NCI-H526 (cell line): Measurements from ENCODE around the gene ZNF148.
A peak's percentile ranks its signal among the peaks of the same experiment; 100 is the strongest.
"Not testable (repeated sequence)": the region's sequence is repeated elsewhere in the genome, so short reads cannot be mapped to it uniquely, and the experiment has no call there.

Experiments used
- DNase-seq, 2 experiments: peaks; one replicate each; lab custom pipeline; 2025; lab: John Stamatoyannopoulos, UW

The ZNF148 gene, protein sequence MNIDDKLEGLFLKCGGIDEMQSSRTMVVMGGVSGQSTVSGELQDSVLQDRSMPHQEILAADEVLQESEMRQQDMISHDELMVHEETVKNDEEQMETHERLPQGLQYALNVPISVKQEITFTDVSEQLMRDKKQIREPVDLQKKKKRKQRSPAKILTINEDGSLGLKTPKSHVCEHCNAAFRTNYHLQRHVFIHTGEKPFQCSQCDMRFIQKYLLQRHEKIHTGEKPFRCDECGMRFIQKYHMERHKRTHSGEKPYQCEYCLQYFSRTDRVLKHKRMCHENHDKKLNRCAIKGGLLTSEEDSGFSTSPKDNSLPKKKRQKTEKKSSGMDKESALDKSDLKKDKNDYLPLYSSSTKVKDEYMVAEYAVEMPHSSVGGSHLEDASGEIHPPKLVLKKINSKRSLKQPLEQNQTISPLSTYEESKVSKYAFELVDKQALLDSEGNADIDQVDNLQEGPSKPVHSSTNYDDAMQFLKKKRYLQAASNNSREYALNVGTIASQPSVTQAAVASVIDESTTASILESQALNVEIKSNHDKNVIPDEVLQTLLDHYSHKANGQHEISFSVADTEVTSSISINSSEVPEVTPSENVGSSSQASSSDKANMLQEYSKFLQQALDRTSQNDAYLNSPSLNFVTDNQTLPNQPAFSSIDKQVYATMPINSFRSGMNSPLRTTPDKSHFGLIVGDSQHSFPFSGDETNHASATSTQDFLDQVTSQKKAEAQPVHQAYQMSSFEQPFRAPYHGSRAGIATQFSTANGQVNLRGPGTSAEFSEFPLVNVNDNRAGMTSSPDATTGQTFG

DNA sequence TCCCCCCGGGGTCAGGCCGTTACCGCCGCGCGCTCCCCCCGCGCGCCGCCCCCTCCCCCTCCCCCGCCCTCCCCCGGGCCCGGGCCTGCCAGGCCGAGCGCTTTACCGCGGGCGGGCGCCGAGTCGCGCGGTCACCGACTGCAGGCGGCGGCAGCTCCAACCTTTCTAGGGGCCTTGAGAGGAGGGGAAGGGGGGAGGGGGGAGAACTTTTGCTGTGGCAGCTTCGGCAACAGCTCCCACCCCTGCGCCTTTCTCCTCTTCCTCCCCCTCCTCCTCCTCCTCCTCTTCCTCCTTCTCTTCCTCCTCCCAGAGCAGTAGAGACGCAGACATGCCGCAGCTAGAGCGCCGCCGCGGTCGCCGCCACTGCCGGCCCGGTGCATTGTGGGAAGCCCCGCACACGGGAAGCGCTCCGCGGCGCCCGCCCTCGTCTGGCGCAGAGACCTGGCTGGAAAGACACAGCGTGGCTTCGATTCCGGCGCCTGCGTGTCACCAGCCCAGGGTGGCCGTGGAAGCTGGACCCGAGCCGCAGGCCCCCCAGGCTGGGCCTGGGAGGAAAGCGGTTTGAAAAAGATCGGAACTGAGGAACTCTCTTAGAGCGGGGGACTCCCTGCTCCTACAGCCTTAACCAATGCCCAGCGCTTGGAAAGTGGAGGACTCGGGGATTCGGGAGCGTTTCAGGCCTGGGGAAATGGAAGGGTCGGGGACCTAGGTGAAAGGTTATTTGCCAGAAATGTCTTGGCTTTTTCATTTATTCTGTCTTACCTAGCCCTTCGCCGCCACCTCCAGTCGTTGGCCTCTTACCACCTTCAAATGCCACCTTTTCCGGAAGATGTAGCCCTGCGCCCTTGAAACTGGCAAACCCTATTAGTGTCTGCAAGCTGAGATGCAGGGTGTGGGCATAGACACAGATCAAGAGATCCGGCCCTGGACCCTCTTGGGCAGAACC, at the start of gene ZNF148:
Gene ZNF148, minus strand, starts transcription at position 330 of the 946 bp plus-strand sequence. CDS start 61,685 bp downstream, outside the sequence.
- peak; percentile 70 to 92 for DNase-seq

- no peak for DNase-seq
These were observed 43.2 kb upstream of the ZNF148 start for GRCh38 chr3:125418306-125418705.

DNA sequence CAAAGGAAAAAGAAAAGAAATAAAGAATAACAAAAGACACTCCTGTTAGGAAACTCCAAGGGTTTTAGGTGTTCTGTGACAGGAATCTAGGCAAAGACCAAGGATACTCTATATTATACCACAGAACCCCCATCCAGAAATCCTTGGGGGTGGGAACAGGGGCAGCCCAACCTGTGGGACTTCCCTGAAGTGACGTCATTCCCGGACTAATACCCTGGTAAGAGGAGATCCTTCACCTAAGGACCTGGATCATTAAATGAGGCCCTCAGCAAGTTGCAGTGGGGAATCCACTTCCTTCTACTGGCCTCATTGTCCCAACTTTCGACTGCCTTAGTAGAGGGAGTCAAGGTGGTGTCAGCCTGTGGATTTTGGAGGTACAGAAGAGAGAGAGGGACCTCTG, 41.1 kb upstream of the ZNF148 start:
- no peak for DNase-seq

DNA sequence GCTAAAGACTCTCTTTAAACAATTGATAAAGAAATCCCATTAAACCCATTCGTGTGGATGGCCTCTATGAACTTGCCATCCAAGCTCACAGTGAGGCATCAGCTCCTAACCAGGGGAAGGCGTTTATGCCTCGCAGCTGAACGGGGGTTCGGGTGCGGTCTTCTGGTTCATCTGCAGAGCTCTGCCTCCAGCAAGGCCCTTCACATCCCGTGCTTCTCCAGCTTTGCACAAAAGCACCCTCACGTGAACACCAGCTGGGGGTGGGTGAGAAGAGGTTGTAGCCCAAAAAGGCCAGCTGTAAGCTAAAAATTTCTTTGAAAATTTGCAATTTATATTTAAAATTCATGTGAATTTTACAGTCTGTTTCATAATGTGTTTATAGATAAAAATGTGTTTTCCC, 39.5 kb upstream of the ZNF148 start:
- no peak for DNase-seq

- no peak for DNase-seq
These were observed 35.8 kb upstream of the ZNF148 start for GRCh38 chr3:125410922-125411321.

DNA sequence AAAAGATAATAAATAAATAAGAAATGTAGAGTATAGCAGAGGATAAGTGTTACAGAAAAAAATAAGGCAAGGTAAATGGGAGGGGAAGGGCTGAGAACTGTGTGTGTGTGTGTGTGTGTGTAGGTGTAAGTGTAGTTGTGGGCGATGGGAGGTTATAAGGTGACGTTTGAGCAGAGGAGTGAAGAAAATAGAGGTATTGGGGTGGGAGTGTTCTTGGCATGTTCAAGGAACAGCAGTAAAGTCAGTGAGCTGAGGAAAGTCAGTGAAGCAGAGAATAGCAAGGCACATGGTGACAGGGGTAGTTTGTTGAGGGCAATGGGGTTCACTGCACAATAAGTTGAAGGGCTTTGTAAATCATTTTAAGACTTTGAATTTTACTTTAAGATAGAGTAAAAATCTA, 30.9 kb upstream of the ZNF148 start:
- DNase-seq: no peak

DNA sequence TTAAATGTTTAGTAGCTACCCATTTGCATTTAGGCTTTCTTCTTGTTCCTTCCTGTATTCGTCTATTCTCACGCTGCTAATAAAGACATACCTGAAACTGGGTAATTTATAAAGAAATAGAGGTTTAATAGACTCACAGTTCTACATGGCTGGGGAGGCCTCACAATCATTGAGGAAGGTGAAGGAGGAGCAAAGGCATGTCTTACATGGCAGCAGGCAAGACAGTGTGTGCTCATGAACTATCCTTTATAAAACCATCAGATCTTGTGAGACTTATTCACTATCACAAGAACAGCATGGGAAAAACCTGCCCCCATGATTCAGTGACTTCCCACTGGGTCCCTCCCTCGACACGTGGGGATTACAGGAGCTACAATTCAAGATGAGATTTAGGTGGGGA, 30.4 kb upstream of the ZNF148 start:
- not testable (repeated sequence) for DNase-seq

DNA sequence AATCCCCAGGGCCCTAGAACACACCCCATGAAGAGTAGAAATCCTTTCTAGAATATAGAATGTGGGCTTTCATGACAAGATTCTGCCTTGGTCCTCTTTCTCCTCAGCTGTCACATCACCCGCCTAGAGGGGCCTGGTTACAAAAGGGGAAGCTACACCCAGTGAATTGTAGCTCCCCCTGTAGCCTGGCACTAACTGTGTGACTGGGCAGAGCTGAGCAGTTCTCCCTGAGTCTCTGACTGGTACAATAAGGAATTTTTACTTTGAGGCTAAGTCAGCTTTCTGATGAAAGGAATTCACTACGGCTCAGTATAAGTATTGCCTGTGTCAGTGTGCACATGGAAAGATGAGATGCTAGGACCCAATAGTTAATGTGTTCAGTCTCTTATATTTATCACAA, 28.7 kb upstream of the ZNF148 start:
- no peak for DNase-seq

DNA sequence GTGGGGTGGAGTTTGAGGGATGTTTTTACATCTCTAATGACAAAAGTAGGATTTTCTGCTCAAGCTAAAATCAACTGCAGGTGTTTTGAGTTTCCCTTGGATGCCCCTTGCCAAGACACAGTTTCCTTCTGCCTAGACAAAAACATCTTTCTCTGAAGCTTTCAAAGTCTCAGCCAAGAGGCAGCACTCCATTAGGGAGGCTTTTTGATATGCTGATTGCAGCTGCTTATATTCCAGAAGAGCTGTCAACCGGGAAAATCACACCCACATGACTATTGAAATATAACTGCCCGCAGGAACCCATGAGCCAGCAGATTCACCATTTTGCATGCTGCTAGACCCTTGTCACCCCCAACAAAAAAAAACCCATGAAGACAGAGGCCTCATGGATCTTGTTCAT, 27.5 kb upstream of the ZNF148 start:
- DNase-seq: no peak

GRCh38 chr3:125401402-125401801, 26.3 kb upstream of the ZNF148 start:
- no peak for DNase-seq

DNA sequence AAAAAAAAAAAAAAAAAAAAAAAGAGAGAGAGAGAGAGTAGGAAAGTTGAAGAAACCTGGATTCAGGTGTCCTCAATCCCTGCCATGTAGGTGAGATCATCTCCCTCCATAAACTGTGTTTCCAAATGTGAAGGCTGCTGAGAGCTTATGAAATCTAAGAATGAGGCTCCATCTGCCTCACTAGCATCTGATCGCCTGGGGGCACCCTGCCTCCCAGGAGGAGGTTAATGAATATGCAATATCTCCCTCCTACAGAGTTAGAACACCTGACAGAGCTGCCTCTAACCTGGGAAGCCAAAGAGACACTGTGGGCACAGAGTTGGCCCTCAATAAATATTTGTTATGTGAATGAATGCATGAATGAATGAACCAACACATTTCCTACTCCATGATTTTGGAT, 23.8 kb upstream of the ZNF148 start:
- peak; percentile 72 to 91 for DNase-seq

DNA sequence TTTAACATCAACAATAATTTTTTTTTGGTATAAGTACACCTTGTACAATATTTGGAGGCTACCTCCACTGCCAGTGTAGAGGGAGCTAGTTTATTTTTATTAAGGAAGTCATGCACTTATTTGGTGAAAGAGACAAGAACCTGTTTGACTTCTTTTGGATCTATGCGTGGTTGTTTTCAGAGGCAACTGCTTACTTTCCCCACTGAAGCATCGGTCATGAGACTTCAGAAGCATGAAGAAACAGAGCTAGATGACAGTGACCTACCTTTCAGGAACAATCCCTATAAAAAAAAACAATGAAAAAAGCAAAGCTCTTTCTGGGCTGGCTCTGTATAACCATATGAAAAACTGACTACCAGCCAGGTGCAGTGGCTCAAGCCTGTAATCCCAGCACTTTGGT, 20.0 kb upstream of the ZNF148 start:
- DNase-seq: peak in 1 of 2 experiments; percentile 25

DNA sequence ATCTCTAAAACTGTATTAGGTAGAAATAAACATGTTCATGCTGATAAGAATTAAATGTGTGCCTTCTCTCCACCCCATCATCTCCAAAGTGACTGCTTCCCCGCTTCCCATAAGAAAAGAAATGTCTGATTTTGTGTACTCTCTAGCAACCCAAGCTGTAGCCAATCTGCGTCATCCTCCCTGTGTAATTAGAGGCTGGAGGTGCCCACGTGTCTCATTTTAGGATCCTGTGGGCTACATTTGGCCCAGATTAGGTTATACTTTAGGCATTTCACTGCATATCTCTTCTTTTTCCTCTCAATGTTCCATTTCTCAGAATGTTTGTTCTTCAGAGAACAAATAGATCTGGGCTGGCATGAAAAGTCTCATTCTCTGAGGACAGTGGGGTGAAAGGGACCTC, 19.3 kb upstream of the ZNF148 start:
- no peak for DNase-seq

DNA sequence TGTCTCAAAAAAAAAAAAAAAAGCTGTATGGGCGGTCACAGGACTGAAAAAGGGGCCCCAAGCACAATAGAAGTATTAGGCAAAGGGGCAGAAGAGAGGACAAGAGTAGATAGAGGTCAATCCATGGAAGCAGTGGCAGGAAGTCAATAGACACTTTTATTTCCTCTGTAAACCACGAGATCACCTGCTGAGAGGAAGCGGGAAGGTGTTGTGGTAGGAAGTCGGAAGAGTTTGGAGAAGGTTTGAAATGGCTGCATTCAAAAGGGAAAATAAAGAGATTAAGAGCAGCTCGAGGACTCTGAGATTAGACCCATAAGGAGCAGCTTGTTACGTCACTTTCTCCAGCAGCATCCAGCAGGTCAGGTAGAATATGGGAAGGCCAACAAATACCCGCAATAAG, 14.2 kb upstream of the ZNF148 start:
- no peak for DNase-seq

DNA sequence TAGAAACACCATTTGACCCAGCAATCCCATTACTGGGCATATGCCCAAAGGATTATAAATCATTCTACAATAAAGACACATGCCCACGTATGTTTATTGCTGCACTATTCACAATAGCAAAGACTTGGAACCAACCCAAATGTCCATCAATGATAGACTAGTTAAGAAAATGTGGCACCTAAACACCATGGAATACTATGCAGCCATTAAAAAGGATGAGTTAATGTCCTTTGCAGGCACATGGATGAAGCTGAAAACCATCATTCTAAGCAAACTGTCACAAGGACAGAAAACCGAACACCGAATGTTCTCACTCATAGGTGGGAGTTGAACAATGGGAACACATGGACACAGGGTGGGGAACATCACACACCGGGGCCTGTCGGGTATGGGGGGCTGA, 13.2 kb upstream of the ZNF148 start:
- not testable (repeated sequence) for DNase-seq

- DNase-seq: no peak
These were observed 11.7 kb upstream of the ZNF148 start for GRCh38 chr3:125386811-125387210.

DNA sequence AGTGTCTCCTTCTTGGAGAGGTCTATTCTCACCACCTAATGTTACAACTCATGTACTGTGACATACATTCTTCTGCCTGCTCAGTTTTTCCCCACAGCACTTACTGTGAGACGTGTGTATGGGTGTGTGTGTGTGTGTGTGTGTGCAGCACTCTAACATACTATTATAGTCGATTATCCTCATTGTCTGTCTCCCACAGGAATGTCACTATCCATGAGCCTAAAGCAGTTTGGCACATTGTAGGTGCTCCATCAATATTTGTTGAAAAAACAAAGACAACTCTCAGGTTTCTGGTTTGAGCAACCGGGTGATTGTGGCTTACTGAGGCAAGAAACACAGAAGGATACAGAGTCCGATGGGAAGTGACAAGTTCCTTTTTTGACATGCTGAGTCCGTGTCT, 8.6 kb upstream of the ZNF148 start:
- DNase-seq: no peak

GRCh38 chr3:125382298-125382697, 7.2 kb upstream of the ZNF148 start:
- DNase-seq: no peak

- DNase-seq: no peak
These were observed 6.6 kb upstream of the ZNF148 start for GRCh38 chr3:125381743-125382142.

GRCh38 chr3:125381314-125381713, 6.2 kb upstream of the ZNF148 start:
- no peak for DNase-seq

GRCh38 chr3:125379483-125379882, 4.4 kb upstream of the ZNF148 start:
- DNase-seq: no peak

DNA sequence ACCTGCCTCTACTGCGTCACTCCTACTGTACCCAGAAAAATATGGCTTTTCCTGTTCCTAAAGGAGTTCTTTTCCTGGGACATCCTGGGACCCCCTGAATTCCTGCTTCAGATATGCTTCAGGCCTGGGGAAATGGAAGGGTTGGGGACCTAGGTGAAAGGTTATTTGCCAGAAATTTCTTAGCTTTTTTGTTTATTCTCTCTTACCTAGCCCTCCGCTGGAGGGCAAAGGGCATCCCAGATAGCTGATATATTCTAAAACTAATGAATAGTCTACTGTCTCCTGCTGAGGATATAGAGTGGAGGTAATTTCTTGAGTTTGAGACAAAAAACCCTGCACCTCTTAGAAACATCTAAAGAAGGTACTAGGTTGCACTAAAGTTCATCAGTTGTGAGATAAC, 3.6 kb upstream of the ZNF148 start:
- no peak for DNase-seq
